NCI-H510A (cell line): ENCODE data around the gene KCNAB2.

Experiments used
- DNase-seq: peaks from one replicate; lab custom pipeline; 2025; lab: John Stamatoyannopoulos, UW

Gene KCNAB2

DNA sequence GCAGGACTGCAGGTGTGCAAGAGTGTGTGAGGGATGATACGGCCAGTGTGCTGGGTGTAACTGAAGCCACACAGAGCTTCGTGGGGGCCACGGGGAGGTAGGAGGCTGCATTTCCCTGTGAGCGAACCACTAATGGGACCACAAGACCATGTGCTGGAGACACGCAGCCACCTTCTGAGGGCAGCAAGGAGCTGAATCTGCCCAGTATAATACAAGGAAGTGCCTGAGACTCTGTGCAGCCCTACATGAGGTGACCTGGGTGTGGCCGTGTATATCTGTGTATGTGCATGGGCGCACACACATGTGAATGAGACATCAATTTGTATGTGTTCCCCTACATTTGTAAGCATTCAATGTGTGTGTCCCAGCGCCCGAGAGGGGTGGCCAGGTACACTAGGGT, 83.6 kb downstream of the KCNAB2 start:
- no peak for DNase-seq

DNA sequence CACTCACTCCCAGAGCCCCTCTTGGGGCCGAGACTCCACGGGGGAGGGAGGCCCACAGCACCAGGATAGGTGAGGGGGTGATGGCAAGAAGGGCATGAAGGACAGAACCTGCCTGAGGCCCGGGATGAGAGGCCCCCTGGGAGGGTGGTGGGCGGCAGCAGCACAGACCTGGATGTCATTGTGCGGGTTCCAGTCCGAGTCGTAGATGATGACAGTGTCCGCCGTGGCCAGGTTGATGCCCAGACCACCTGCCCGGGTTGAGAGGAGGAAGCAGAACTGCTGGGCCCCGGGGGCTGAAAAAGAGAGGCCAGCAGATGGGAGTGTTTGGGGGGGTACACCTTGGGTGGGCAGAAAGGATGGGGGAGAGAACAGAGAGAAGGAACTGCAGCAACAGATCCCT, 84.3 kb downstream of the KCNAB2 start:
- no peak for DNase-seq

- DNase-seq: no peak
Measured at GRCh38 chr1:6130596-6130995, 84.9 kb downstream of the KCNAB2 start.

DNA sequence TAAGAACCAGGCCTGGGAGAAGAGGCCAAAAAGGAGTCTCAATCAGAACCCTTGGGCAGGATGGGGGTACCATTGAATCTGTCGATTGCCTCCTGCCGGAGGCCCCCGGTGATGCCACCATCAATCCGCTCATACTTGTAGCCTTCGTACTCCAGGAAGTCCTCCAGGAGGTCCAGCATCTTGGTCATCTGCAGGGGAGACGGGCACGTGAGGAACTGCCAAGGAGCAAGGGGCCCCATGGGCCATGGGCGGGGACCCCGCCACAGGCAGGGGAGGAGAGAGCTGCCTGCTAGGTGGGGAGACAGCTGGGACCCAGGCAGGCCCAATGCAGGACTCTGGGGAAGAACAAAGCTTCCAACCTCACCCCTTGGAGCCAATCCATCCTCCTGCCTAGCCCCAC, 85.9 kb downstream of the KCNAB2 start:
- no peak for DNase-seq

GRCh38 chr1:6133146-6133895, 87.6 kb downstream of the KCNAB2 start:
- no peak for DNase-seq

DNA sequence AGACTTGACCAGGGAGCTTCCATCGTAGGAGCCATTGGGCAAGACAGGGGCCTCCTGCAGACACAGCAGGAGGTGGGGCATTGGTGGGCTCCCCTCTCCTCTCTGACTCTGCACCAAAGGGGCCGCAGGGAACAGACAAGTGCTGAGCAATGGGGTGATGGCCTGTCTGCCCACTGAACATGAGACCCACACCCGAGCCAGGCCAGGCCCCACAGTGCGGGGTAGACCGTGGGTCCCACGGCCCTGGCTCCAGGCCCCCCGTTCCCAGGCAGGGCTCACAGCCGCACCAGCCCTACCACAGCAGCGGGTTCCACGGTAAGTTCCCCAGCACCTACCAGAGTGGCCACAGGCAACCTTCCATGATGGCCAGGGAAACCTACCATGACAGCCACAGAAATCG, 88.5 kb downstream of the KCNAB2 start:
- DNase-seq: no peak

DNA sequence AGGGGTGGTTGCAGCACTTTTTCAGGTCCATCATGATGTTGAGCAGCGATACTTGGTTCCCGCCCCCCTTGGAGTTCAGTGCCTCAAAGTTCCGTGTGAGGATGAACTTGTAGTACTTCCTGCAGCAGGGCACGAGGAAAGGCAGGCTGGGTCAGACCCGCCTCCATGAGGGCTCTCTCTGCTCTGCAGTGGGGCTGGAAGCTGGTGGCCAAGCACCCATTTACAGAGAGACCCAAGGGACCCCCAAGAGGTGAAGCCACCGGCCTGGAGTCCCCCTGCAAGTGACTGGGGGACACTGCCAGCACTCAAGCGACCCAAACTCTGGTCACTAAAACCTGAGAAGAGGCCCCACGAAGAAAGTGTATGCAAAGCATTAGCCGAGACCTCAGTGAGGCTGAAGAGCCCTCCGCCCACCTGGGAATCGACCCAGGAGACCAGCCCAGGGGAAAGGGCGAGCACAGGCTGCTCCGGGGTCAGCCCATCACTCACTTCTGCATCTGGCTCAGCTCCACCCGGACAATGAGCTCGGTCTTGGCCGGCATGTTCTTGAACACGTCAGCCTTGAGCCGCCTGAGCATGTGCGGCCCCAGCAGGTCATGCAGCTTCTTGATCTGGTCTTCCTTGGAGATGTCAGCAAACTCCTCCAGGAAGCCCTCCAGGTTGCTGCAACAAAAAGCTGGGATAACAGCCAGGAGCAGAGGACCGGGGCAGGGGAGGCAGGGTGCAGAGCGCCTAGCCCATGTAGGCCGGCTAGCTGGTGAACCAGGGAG, 89.2 kb downstream of the KCNAB2 start:
- DNase-seq: no peak

DNA sequence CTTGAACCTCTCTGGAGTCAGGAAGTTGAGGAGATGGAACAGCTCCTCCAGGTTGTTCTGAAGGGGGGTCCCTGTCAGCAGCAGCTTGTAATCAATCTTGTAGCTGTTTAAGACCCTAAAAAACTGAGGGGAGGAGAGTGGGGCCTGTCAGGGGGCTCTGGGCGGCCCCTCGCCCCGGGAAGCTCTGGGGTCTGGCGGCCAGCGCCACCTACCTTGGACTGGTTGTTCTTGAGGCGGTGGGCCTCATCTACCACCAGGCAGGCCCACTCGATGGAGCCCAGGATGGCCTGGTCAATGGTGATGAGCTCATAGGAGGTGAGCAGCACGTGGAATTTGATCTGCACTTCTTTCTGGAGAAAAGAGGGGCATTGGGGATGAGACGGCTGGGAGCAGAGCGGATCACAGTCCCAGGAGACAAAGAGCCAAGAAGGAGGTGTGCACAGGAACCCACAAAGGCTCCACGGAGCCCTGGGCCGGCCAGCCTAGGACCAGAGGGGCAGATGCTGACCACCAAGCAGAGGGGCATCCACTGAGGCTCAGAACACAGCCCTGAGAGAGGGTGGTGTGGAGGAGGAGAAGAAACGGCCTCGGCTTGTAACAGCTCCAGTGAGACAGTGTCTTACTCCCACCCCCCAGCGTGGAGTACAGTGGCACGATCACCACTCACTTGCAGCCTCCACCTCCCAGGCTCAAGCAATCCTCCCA, 91.0 kb downstream of the KCNAB2 start:
- DNase-seq: no peak

DNA sequence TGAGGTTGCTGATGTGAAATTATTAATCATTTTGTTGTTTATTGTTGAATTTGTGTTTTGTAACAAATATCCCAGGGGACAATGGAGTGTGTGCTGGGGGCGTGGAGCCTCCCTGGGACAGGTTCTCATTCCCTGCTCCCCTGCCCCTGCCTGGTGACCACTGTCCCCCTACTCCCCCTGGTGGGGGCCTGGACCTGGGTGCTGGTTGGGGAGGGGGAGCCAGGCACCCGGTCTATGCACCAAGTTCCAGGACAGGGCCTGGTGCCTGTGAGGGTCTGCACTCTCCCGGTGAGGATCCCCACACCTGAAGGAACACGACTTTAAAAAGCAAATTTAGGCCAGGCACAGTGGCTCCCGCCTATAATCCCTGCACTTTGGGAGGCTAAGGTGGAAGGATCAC, 92.1 kb downstream of the KCNAB2 start:
- DNase-seq: no peak

GRCh38 chr1:6140413-6140812, 94.7 kb downstream of the KCNAB2 start:
- DNase-seq: no peak

GRCh38 chr1:6141592-6141991, 95.9 kb downstream of the KCNAB2 start:
- DNase-seq: no peak

DNA sequence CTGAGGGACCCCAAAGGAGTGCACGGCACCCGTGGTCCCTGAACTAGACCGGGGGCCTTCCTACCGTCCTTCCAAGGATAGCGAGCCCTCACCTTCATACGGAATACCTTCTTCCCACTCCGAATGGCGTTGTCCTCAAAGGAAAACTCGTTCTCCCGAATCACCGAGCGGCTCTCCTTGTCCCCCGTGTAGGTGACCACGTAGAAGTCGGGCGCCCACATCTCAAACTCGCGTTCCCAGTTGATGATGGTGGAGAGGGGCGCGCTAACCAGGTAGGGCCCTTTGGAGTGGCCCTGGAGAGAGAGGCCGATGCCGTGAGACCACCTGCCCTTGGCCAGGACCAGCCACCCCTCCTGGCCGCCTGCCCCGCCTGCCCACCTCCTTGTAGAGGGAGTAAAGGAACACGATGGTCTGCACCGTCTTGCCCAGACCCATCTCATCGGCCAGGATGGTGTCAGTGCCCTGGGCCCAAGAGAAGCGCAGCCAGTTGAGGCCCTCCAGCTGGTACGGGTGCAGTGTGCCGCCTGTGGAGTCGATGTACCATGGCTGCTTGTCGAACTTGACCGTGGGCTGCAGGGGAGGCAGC, 96.4 kb downstream of the KCNAB2 start:
- no peak for DNase-seq

DNA sequence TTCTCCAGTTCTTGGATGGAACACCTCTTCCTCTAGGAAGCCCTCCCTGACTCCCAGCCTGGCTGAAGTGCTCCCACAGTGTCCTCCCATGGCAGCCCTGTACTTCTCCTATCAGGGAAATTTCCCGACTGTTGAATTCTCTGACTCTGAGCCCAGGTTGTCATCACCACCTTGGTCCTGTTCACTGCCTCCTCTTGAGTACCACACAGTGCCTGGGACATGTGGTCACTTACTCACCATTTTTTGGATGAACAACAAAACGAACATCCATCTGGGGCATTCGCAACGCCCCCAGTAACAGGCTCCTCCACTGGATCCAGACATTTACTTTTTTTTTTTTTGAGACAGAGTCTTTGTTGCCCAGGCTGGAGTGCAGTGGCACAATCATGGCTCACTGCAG, 97.0 kb downstream of the KCNAB2 start:
- DNase-seq: no peak

- no peak for DNase-seq
Measured at GRCh38 chr1:6143395-6143794, 97.7 kb downstream of the KCNAB2 start.

DNA sequence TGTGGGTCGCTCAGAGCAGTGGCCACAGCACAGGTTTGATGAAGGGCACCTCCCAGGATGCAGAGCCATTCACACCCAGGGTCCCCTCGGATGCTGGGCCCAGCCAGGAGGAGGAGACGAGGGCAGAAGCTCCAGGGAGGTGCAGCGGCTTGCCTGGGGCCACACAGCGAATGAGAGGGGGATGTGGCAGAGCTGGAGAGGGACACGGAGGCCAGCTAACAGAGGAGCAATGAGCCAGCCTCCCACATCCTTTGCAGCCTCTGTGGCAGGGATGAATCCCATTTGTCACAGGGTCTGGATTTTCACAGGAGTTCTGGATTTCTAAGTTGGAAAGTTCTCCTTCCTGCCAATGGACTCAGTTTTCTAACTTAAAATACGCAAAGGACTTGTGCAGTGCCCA, 98.5 kb downstream of the KCNAB2 start:
- no peak for DNase-seq

DNA sequence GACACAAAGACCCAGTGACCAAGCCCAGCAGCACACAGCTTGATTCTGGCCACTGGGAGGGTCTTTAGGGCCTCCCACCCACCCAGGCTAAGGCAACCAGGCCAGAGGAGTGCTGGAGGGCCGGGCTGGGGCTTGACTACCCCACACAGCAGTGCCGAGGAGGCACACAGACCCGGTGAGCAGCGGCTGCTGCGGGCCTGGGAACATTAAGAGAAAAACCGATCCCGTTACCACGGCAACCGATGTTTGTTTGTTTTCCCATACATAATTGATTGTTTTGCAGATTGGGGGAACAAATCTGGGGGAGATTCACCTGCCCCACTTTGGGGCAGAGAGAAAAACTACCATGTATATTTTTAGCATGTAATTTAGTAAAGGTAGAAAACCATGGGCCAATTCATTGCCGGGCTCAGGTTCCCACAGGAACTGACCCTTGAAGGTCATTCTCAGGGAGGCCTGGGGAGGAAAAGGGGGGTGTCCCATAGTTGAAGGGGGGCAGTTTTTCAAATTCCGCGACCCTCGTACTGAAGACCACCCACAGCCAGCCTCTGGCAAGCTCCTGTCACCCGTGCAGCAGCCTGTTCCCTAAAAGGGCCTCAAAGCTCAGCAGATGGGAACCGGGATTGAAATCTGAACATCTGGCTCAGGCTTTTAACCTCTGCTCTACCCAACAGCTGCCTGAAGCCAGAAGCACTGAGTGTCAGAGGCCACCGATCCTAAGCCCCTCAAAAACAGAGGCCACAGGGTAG, 99.1 kb downstream of the KCNAB2 start:
- no peak for DNase-seq

DNA sequence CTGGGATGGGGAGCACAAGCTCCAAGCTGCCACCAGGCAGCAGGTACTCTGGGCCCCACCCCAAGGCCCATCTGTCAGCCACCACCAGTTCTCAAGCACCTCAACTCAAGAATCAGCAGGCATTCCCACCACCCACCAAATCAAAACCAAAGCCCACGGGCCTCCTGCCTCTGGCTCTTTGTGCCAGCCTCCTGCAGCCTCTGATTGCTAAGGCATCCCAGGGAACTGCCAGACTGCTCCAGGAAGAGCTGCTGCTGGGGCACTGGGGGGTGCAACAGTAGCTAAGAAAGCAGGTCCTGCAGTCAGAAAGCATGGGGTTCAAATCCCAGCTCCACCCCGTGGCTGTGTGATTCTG, 99.7 kb downstream of the KCNAB2 start:
- DNase-seq: no peak

GRCh38 chr1:6145864-6146410, 100.2 kb downstream of the KCNAB2 start:
- no peak for DNase-seq

DNA sequence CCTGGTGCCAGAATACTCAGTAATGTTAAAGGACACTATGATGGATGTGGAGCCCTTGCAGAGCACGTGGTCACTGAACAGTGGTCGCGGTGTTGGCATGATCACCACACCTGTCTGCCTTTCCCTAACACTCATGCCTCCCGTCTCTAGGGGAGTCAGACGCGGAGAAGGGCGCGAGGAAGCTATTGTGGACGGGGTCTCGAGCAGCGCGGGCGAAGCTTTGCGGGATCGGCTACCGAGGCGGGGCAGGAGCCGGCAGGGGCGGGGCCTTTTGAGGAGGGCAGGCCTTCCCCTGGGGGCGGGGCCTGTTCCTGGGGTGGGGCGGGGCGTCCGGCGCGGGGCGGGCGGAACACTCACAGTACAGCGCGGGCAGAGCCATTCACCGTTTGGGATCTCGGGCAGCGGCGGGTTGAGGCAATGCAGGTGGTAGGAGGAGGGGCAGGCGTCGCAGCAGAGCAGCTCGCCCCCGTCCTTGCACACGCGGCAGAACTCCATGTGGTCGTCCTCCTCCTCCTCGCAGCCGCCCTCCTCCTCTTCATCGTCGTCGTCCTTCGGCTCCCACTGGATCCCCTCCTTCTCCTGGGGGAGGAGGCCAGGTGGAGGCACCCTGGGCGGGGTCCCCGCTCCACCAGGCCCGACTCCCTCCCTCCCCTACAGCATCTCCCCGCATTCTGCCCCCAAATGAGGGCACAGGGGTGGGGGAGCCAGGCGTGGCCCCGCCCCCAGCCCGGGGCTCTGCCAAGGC, 103.0 kb downstream of the KCNAB2 start:
- no peak for DNase-seq

- no peak for DNase-seq
Measured at GRCh38 chr1:6149597-6149996, 103.9 kb downstream of the KCNAB2 start.
